ENCODE data around the gene NINJ2.

GRCh38 chr12:546920-547845 lies 116.1 kb downstream of the NINJ2 start:
- TF ChIP-seq CTCF (IDR thresholded peaks at IDR 0.05) = peak; percentile 93 to 99 (median 98)
- no peak for TF ChIP-seq POLR2A (IDR thresholded peaks at IDR 0.05)

All from body of pancreas (tissue), 4 donors.